GM21737 (cell line): ENCODE results near the gene EVI5.
"Not testable (repeated sequence)": the region's sequence is repeated elsewhere in the genome, so short reads cannot be mapped to it uniquely, and the experiment has no call there.

Experiments used
- ATAC-seq: cut with Tn5 transposase; IDR thresholded peaks from one replicate; pipeline ENCODE4 v1.9.1; 2021; ENCODE audit warnings: mild to moderate bottlenecking, moderate library complexity; ENCODE audit not compliant: unreplicated experiment

The EVI5 gene

GRCh38 chr1:92698932-92699331 is 86.0 kb downstream of the EVI5 start:
- no peak for ATAC-seq

DNA sequence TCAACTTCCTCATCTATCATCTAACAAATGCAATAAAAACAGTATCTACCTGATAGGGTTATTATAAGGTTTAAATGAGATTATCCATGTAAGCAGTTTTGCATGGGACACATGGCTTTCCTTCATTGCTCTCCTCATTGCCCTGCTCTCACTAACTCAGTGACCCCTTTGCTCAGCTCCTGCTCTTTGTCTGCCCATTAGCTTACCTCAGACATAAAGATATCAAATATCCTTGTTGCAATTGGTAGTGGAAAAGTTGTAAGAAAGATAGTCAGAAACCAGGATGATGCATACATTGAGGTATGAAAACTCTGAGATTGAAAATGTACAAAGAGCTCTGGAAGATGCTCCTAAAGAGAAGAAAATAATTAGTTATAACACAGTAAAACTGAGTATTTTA is 89.8 kb downstream of the EVI5 start:
- ATAC-seq = no peak

DNA sequence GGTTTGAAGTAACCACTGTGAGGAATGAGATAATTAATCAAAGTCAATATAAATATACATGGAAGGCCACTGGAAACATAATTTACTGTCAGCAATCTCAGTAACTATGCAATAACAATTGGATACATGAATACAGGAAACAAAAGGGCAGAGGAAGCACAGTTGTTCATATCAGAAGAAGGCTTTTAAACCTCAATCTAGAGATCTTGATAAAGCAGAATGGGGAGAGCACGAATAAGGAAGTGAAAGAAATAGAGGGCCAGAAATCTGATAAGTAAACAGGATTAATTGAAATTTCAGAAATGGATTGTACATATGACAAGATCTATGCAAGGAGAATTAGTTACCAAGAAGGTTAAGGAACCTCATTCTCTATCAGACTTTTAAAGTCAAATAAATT is 93.0 kb downstream of the EVI5 start:
- no peak for ATAC-seq

- no peak for ATAC-seq
These were observed 94.5 kb downstream of the EVI5 start for GRCh38 chr1:92690212-92690906.

GRCh38 chr1:92679980-92680379 is 104.9 kb downstream of the EVI5 start:
- ATAC-seq = no peak

DNA sequence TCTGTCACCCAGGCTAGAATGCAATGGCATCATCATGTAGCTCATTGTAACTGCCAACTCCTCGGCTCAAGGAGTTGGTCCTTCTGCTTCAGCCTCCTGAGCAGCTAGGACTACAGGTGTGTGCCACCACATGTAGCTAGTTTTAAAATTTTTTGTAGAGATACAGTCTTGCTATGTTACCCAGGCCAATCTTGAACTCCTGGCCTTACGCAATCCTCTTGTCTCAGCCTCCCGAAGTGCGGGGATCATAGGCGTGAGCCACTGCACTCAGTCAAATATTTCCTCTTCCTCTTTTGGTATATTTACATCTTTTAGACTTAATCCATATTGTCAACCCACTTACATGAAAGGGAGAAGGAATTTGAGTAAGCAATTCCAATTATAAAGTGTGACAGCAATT is 121.1 kb downstream of the EVI5 start:
- ATAC-seq = no peak

GRCh38 chr1:92662048-92662447 is 122.9 kb downstream of the EVI5 start:
- no peak for ATAC-seq

GRCh38 chr1:92657701-92658100 is 127.2 kb downstream of the EVI5 start:
- no peak for ATAC-seq

DNA sequence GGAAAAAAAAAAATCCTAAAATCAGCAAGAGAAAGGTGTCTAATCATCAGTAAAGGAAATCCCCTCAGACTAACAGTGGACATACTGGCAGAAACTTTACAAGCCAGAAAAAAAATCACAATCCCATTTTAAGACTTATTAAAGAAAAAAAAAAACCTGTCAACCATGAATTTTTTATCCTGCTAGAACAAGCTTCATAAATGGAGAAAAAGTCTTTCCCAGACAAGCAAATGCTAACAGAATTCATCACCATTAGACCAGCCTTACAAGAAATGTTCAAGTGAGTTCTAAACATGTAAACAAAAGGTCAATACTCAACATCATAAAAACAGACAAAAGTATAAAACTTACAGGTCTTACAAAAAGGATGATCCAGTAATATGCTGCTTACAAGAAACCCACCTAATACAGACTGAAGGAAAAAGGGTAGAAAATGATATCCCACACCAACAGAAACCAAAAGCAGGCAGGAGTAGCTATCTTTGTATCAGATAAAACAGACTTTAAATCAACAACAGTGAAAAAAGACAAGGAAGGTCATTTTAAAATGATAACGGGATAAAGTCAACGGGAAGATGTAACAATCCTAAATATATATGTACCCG is 129.6 kb downstream of the EVI5 start:
- ATAC-seq = no peak

DNA sequence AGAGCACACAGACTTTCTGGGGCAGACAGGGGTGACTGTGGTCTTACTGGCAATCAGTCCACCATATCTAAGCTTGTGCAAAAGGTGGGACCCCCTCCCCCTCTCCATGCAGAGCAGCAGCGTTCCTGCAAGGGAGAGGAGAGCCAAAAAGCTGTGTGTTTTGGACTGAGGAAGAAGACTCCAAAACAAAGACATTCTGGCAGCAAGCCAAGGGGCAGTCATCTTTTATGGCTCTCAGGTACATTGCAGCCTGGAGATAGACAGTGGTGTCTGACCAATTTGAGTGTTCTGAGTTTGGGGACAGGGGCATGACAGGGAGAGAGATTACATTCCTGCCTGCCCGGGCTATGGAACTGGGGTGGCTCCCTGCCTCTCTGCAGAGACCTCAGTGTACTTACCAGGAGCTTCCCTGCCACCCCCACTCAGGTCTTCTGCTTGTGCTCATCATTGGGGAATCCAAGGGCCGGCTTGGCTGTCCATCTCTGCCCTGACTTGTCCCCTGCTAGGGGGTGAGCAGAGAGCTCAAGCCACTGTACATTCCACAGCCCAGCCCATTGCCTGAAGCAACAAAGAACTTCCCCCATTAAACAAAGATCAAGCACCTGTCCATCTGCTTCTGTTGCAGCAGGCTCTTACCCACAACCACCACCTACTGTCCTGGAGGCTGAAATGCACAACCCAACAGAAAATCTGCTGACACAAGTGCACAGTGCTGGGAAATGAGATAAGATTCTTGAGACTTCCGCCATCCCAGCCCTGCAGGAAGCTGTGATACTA is 131.1 kb downstream of the EVI5 start:
- no peak for ATAC-seq

DNA sequence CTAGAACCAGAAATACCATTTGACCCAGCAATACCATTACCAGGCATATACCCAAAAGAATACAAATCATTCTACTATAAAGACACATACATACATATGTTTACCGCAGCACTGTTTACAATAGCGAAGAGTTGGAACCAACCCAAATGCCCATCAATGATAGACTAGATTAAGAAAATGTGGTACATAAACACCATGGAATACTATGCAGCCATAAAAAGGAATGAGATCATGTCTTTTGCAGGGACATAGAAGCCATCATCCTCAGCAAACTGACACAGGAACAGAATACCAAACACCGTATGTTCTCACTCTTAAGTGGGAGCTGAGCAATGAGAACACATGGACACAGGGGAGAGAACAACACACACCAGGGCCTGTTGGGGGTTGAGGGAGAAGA is 144.2 kb downstream of the EVI5 start:
- ATAC-seq = not testable (repeated sequence)

GRCh38 chr1:92638498-92638897 is 146.4 kb downstream of the EVI5 start:
- ATAC-seq = no peak

DNA sequence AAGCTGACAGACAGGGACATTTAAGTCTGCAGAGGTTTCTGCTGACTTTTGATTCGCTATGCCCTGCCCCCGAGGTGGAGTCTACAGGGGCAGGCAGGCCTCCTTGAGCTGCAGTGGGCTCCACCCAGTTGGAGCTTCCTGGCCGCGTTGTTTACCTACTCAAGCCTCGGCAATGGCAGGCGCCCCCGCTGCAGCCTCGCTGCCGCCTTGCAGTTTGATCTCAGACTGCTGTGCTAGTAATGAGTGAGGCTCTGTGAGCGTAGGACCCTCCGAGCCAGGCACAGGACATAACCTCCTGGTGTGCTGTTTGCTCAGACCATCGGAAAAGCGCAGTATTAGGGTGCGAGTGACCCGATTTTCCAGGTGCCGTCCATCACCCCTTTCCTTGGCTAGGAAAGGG is 149.7 kb downstream of the EVI5 start:
- ATAC-seq = not testable (repeated sequence)

DNA sequence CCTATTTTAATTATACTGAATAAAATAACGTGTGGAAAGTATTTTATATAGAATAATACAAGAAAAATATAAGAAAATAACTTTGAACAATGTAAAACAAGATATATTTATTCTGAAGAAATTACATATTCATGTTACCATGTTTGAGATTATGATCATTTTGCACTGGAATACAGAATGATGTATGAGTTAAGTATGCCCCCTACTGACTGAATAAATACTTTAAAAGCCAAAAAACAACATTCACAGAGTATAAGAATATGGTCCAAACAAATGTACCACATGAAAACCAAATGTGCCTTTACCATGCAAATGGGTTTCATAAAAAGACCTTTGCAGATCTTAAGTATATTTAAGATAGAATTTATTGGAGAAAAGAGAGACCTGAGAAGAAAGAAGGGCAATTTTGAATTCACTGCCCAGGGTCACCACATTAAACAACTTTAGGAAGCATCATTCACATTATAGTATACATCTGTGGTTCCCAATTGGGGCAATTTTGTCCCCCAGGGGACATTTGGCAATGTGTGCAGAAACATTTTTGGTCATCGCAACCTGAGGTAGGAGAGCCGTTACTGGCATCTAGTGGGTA is 161.6 kb downstream of the EVI5 start:
- ATAC-seq = no peak

DNA sequence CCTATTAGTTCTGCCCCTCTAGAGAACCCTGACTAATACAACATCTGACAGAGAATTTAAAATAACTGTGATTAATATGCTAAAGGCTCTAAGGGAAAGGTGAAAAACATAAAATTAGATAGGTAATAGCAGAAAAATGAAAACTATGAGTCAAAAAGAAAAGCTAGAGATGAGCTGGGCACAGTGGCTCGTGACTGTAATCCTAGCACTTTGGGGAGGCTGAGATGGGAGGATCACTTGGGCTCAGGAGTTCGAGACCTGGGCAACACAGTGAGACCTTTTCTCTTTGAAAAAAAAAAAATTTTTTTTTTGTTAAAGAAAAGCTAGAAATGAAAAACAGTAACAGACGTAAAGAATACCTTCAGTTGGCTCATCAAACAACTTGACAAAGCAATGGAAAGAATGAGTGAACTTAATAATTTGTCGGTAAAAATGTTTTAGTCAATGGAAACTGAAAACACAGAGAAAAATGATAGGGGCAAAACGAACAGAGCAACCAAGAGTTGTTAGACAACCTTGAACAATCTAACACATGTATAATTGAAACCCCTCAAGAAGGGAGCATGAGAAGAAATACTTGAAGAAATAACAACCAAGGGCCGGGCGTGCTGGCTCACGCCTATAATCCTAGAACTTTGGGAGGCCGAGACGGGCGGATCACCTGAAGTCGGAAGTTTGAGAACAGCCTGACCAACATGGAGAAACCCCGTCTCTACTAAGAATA is 165.3 kb downstream of the EVI5 start:
- no peak for ATAC-seq

- no peak for ATAC-seq
These were observed 183.9 kb downstream of the EVI5 start for GRCh38 chr1:92601044-92601443.

GRCh38 chr1:92599184-92599583 is 185.7 kb downstream of the EVI5 start:
- no peak for ATAC-seq

DNA sequence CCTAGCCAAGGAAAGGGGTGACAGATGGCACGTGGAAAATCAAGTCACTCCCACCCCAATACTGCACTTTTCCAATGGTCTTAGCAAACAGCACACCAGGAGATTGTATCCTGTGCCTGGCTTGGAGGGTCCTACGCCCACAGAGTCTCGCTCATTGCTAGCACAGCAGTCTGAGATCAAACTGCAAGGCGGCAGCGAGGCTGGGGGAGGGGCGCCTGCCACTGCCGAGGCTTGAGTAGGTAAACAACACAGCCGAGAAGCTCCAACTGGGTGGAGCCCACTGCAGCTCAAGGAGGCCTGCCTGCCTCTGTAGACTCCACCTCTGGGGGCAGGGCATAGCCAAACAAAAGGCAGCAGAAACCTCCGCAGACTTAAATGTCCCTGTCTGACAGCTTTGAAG is 195.5 kb downstream of the EVI5 start:
- ATAC-seq = not testable (repeated sequence)

DNA sequence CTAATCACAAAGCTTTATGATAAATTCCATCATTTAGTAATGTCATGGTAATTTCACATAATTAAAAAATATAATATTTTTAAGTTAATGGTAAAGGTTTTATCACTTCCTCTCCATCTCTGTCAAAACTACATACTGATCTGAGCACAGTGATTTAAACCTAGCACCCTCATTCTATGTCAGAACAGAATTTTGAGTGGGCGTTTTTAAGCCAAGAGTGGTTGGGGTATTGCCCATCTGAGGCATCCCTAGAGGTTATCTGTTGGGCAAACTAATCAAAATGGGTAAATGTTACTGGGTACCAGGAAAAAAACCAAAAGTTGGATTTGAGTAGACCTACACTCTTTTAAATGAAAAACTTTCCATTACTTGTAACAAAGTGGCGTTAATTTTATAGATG is 197.5 kb downstream of the EVI5 start:
- no peak for ATAC-seq

DNA sequence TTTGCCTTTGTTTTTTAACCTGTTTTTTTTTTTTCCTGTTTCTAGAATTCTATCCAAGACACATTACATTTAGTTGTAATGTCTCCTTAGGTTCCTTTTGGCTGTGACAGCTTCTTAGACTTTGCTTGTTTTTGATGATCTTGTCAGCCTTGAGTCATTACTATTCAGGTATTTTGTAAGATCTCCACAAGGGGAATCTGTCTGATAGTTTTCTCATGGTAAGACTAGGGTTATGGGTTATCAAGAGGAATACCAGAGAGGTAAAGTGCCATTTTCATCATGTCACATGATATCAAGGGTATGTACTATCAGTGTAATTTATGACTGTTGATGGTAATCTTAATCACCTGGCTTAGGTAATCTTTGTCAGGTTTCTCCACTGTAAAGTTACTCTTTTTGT is 199.1 kb downstream of the EVI5 start:
- no peak for ATAC-seq

GRCh38 chr1:92584810-92585209 is 200.1 kb downstream of the EVI5 start:
- not testable (repeated sequence) for ATAC-seq
